GM23248 (cell line): ENCODE measurements around the gene SNX14. TPM values are rescaled to one million over a fixed set of nuclear protein-coding genes. Genes with fewer than 3 reads are reported as not detected.
"Not testable (repeated sequence)": the region's sequence is repeated elsewhere in the genome, so short reads cannot be mapped to it uniquely, and the experiment has no call there.

Experiments used
- DNase-seq: peaks from one replicate; pipeline ENCODE4 v3.0.0-alpha.2; 2015
- H2AFZ ChIP-seq: fragments of 200-600 bp; sonication (generic); 2 replicates; pipeline ENCODE4 v1.6.1; 2016; ENCODE audit warnings: antibody characterized with exemption
- H3F3A ChIP-seq: fragments of 200-600 bp; sonication (generic); 2 replicates; pipeline ENCODE4 v1.6.1; 2016; ENCODE audit warnings: mild to moderate bottlenecking, antibody characterized with exemption, mixed run types; ENCODE audit not compliant: insufficient read depth
- H3K27ac ChIP-seq: fragments of 200-600 bp; sonication (generic); 2 replicates; pipeline ENCODE4 v1.5.1; 2016; ENCODE audit warnings: mild to moderate bottlenecking
- H3K27me3 ChIP-seq: fragments of 200-600 bp; sonication (generic); replicated peaks from 2 replicates; pipeline ENCODE4 v1.6.1; 2016; ENCODE audit warnings: mild to moderate bottlenecking; ENCODE audit not compliant: insufficient read depth
- H3K36me3 ChIP-seq: fragments of 200-600 bp; sonication (generic); 2 replicates; pipeline ENCODE4 v1.6.1; 2016; ENCODE audit warnings: low read depth, mild to moderate bottlenecking
- H3K4me1 ChIP-seq: fragments of 200-600 bp; sonication (generic); 2 replicates; pipeline ENCODE4 v1.6.1; 2016; ENCODE audit warnings: mild to moderate bottlenecking; ENCODE audit not compliant: insufficient read depth
- H3K4me2 ChIP-seq: fragments of 200-600 bp; sonication (generic); one replicate; pipeline ENCODE4 v1.6.1; 2016; ENCODE audit warnings: mild to moderate bottlenecking; ENCODE audit not compliant: unreplicated experiment
- H3K4me3 ChIP-seq: fragments of 200-600 bp; sonication (generic); 2 replicates; pipeline ENCODE4 v1.5.1; 2016; ENCODE audit warnings: mild to moderate bottlenecking
- H3K79me2 ChIP-seq: fragments of 200-600 bp; sonication (generic); 2 replicates; pipeline ENCODE4 v1.6.1; 2016; ENCODE audit warnings: mild to moderate bottlenecking; ENCODE audit not compliant: insufficient read depth
- H3K9ac ChIP-seq: fragments of 200-600 bp; sonication (generic); 2 replicates; pipeline ENCODE4 v1.6.1; 2016; ENCODE audit warnings: mild to moderate bottlenecking
- H3K9me2 ChIP-seq: fragments of 200-600 bp; sonication (generic); 2 replicates; pipeline ENCODE4 v1.6.1; 2016; ENCODE audit warnings: mixed run types, mild to moderate bottlenecking, moderate library complexity; ENCODE audit not compliant: insufficient read depth
- H3K9me3 ChIP-seq: fragments of 200-600 bp; sonication (generic); one replicate; pipeline ENCODE4 v1.6.1; 2017; ENCODE audit warnings: low read depth
- H4K20me1 ChIP-seq: fragments of 200-600 bp; sonication (generic); 2 replicates; pipeline ENCODE4 v1.6.0; 2016; ENCODE audit not compliant: insufficient read depth
- EZH2 ChIP-seq: fragments of 200-600 bp; sonication (generic); IDR thresholded peaks from 2 replicates; pipeline ENCODE4 v1.6.1; 2018; ENCODE audit warnings: antibody characterized with exemption, mild to moderate bottlenecking; ENCODE audit not compliant: insufficient read depth, poor library complexity, severe bottlenecking
- EZH2phosphoT487 ChIP-seq: fragments of 200-600 bp; sonication (generic); IDR thresholded peaks from 2 replicates; pipeline ENCODE4 v1.6.1; 2018; ENCODE audit warnings: antibody characterized with exemption, moderate library complexity, mild to moderate bottlenecking, low read depth; ENCODE audit not compliant: insufficient read depth
- whole genome bisulfite sequencing, 2 experiments: methylation state at CpG; one replicate each; pipeline ENCODE4 v1.1.6; 2015 to 2017; ENCODE audit warnings: low lambda C conversion rate in 2 of 2, low coverage in 1 of 2; ENCODE audit errors: missing lambda C conversion rate in 2 of 2; 5-methylcytosine and 5-hydroxymethylcytosine counted together
- in situ Hi-C: fragments of 300-500 bp; cut with MboI; formaldehyde crosslinking; loops from 2 replicates; pipeline ENCODE4 v1.15.0; 2020
- polyA plus RNA-seq: library from polyadenylated mRNA; unstranded; fragments of >200 nt; fragmentation: Nextera tagmentation; extraction: Ambion mirVana; gene quantifications from 2 replicates; pipeline ENCODE4 v1.2.1, GENCODE V29; 2016
- total RNA-seq: library from RNA; depleted of rRNA; stranded (reverse); fragments of >200 nt; shearing (Covaris generic); gene quantifications from 2 replicates; pipeline ENCODE4 v1.2.3, GENCODE V29; 2014

SNX14 gene
- total and polyA plus RNA-seq, 2 experiments from 2014 or later: 68.3 to 72.4 TPM

- peak overlapping the region; percentile 100 for H3K9ac ChIP-seq
- peaks cover 47% of the 10 kb centered on the region for H3K36me3 ChIP-seq
- peaks cover 46% of the 10 kb centered on the region for H3K4me1 ChIP-seq
- no peak overlapping the region; the same call in 1 of the 2 replicates for H3K27ac ChIP-seq
- DNase-seq: peak; percentile 24
- H3K4me2 ChIP-seq: peak overlapping the region; percentile 92
- H3K79me2 ChIP-seq: peaks cover 69% of the 10 kb centered on the region
- no peaks in the 10 kb centered on the region for H3K9me2 ChIP-seq
- H3K4me3 ChIP-seq: peak overlapping the region; percentile 98
- H3K9me3 ChIP-seq: no peaks in the 10 kb centered on the region
- in situ Hi-C loops: no loop called here
- peaks cover 33% of the 10 kb centered on the region for H3F3A ChIP-seq
- peaks cover 37% of the 10 kb centered on the region for H4K20me1 ChIP-seq
- TF ChIP-seq EZH2phosphoT487 (no peak), EZH2 (no peak)
- H2AFZ ChIP-seq: no peak overlapping the region
- H3K27me3 ChIP-seq: no peaks in the 10 kb centered on the region
- WGBS, 2 experiments: 74 to 77% methylated on average over 3 of the region's 3 CpGs
Observed at GRCh38 chr6:85640821-85641220, 47.2 kb upstream of the SNX14 start.

DNA sequence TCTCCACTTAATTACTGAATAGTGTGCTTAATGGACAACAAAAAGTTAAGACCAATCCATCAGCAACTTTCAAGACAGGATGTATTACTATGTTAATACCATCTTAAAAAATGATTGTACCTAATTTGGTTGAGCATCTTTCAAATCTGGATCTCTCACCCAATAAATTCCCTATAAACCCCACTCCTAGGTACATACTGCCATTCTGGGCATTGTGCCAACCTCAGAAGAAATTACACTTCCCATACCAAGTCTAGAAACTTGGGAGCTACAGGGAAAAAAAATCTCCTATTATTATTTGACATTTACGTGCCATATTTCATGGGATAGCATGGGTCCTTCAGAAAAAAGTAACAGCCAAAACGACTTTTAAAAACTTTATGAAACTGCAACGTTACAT lies 43.9 kb upstream of the SNX14 start:
- 0 out of 2 replicates have a peak overlapping the region, but pooled peaks have one; percentile 0 for H3K4me3 ChIP-seq
- H3K9ac ChIP-seq: no peak overlapping the region
- no peak overlapping the region for H3K27ac ChIP-seq
- WGBS, 2 experiments: 45 to 46% methylated on average over 3 of the region's 3 CpGs
- no peaks in the 10 kb centered on the region for H3K27me3 ChIP-seq
- H3K36me3 ChIP-seq: peaks cover 76% of the 10 kb centered on the region
- in situ Hi-C loops: no loop called here
- no peaks in the 10 kb centered on the region for H3K9me2 ChIP-seq
- H3K79me2 ChIP-seq: peaks cover 100% of the 10 kb centered on the region
- no peak for TF ChIP-seq EZH2phosphoT487
- TF ChIP-seq EZH2: no peak
- H4K20me1 ChIP-seq: peaks cover 37% of the 10 kb centered on the region
- H3F3A ChIP-seq: peaks cover 18% of the 10 kb centered on the region; the same call in 1 of the 2 replicates
- no peak overlapping the region for H2AFZ ChIP-seq
- no peak for DNase-seq
- no peaks in the 10 kb centered on the region for H3K9me3 ChIP-seq
- H3K4me2 ChIP-seq: no peak overlapping the region
- H3K4me1 ChIP-seq: peaks cover 33% of the 10 kb centered on the region

GRCh38 chr6:85632164-85632942 lies 38.7 kb upstream of the SNX14 start:
- TF ChIP-seq EZH2 (no peak), EZH2phosphoT487 (no peak)
- in situ Hi-C loops: no loop called here
- Histone ChIP-seq H3K27ac (0 out of 2 replicates have a peak overlapping the region, but pooled peaks have one; percentile 7), H3K9me2 (no peaks in the 10 kb centered on the region), H3K4me1 (peaks cover 9% of the 10 kb centered on the region), H3F3A (peaks cover 41% of the 10 kb centered on the region), H3K36me3 (peaks cover 88% of the 10 kb centered on the region), H3K9me3 (no peaks in the 10 kb centered on the region), H2AFZ (no peak overlapping the region), H4K20me1 (peaks cover 2% of the 10 kb centered on the region; the same call in 1 of the 2 replicates), H3K4me3 (no peak overlapping the region), H3K79me2 (peaks cover 100% of the 10 kb centered on the region), H3K27me3 (no peaks in the 10 kb centered on the region), H3K9ac (no peak overlapping the region), H3K4me2 (no peak overlapping the region)
- DNase-seq: no peak
- 92 to 93% methylated on average over 6 of the region's 6 CpGs for WGBS, 2 experiments

DNA sequence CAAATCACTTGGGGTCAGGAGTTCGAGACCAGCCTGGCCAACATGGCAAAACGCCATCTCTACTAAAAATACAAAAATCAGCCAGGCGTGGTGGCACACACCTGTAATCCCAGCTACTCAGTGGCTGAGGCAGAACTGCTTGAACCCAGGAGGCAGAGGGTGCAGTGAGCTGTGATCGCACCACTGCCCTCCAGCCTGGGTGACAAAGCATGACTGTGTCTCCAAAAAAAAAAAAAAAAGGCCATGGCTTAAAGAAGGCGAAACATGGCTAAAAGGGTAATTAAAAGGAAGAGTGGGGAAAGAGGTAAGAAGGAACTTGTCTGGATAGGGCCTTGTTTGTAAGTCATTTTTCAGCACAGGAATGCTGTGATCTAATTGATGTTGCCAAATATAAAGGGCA lies 37.5 kb upstream of the SNX14 start:
- H3K4me3 ChIP-seq, in situ Hi-C loops, H3K9me2 ChIP-seq, H3K9ac ChIP-seq, H4K20me1 ChIP-seq, H2AFZ ChIP-seq, H3K9me3 ChIP-seq, H3K27me3 ChIP-seq, H3K4me2 ChIP-seq: not testable (repeated sequence)
- H3F3A ChIP-seq: peaks cover 35% of the 10 kb centered on the region
- WGBS, 2 experiments: 89 to 94% methylated on average over 4 to 5 of the region's 5 CpGs
- 0 out of 2 replicates have a peak overlapping the region, but pooled peaks have one; percentile 46 for H3K27ac ChIP-seq
- H3K79me2 ChIP-seq: peaks cover 100% of the 10 kb centered on the region
- peaks cover 85% of the 10 kb centered on the region for H3K36me3 ChIP-seq
- DNase-seq: peak; percentile 28
- peaks cover 12% of the 10 kb centered on the region for H3K4me1 ChIP-seq
